Ovary (tissue), 3 donors: ENCODE measurements around the gene C16orf92.

Source experiments
- EP300 ChIP-seq: sonication (generic); formaldehyde crosslinking; IDR thresholded peaks from one replicate; pipeline ENCODE4 v1.6.1; 2017; ENCODE audit warnings: antibody characterized with exemption
- POLR2A ChIP-seq: fragments of 450-650 bp; IDR thresholded peaks from one replicate; pipeline ENCODE4 v1.6.1; 2017; ENCODE audit warnings: antibody characterized with exemption, mild to moderate bottlenecking, moderate library complexity
- TF ChIP-seq, protein P1 (sequence below), 3 donors: fragments of 450-650 bp in 2 of 3; fragments of 200-600 bp in 1 of 3; IDR thresholded peaks; one replicate each; pipeline versions ENCODE4 v1.5.1 to v1.8.0; 2016 to 2022; ENCODE audit warnings: antibody characterized with exemption in 3 of 3, mild to moderate bottlenecking in 1 of 3
- donor health status: DM: no; HTN: no; CAD: no.

DNA sequence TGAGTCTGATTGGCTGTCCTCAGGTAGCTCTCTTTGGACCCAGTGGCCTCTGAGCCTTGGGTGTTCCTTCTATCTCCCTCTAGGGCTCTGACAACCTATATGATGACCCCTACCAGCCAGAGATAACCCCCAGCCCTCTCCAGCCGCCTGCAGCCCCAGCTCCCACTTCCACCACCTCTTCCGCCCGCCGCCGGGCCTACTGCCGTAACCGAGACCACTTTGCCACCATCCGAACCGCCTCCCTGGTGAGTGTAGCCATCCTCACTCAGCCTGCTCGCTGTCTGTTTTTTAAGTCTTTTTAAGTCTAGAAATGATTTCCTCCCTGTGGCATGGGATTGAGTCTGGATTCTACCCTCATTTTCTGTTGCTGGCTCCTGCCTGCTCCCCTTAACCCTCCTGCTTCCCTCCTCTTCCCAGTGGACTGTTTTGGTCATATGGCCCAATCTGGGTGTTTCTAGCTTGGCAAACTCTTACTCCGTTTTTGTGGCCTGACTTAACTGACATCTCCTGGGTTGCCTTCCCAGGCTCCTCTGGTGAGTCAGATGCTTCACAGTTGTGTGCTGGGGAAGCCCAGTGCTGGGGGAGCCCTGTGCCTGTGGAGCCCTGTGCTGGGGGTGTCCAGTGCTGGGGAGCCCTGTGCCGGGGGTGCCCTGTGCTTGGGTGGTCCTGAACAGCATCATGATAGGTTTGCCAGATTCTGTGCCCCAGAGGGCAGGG lies 39.4 kb upstream of the C16orf92 start:
- TF ChIP-seq POLR2A = no peak
- TF ChIP-seq, protein P1, sequence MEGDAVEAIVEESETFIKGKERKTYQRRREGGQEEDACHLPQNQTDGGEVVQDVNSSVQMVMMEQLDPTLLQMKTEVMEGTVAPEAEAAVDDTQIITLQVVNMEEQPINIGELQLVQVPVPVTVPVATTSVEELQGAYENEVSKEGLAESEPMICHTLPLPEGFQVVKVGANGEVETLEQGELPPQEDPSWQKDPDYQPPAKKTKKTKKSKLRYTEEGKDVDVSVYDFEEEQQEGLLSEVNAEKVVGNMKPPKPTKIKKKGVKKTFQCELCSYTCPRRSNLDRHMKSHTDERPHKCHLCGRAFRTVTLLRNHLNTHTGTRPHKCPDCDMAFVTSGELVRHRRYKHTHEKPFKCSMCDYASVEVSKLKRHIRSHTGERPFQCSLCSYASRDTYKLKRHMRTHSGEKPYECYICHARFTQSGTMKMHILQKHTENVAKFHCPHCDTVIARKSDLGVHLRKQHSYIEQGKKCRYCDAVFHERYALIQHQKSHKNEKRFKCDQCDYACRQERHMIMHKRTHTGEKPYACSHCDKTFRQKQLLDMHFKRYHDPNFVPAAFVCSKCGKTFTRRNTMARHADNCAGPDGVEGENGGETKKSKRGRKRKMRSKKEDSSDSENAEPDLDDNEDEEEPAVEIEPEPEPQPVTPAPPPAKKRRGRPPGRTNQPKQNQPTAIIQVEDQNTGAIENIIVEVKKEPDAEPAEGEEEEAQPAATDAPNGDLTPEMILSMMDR (IDR thresholded peaks at IDR 0.05) = no peak
- TF ChIP-seq EP300 = no peak
